Lower leg skin (tissue), 3 donors: ENCODE data around the gene DPH7.

ENCODE experiments used
- POLR2A ChIP-seq, 2 donors: fragments of 450-650 bp; IDR thresholded peaks; one replicate each; pipeline ENCODE4 v1.6.1; 2016 to 2017; ENCODE audit warnings: antibody characterized with exemption in 2 of 2, mild to moderate bottlenecking in 1 of 2, moderate library complexity in 1 of 2
- TF ChIP-seq, protein P1 (sequence below), 3 donors: fragments of 450-650 bp; IDR thresholded peaks; one replicate each; pipeline ENCODE4 v1.5.1; 2016; ENCODE audit warnings: antibody characterized with exemption in 3 of 3, mild to moderate bottlenecking in 3 of 3, moderate library complexity in 2 of 3

DNA sequence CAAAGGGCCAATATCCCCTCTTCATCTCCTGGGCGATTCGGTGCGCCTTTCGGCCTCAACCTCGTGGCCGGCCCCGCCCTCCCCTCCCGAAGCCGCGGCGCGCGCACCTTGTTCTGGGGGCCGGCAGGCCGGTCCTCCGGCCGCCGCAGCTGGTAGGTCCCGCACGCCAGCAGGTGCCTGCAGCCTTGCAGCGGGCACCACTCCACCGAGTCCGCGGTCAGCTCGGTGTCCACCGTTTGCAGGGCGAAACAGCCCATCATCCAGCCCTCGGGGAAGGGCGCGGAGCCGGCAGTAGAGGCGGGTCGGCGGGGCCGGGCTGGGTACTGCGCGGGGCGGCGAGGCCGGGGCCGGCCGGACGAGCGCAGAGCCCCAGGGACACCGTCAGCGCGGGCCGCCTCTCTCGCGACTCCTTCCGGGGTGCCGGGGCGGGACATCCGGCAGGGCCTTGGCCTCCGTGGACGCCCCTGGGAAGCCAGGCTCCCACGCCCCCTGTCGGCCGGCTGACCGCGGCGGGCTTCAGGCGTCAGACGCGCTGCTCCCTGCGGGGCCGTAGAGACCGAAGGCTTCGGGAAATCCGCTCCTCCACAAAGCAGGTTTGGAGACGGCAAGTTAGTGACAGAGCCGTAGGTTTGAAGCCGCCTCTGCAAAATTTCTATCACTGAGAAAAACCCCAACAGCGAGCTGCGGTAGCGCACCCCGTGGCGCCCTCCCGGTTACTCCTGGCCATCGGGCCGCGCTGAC, at the start of gene DPH7:
- TF ChIP-seq POLR2A (IDR thresholded peaks at IDR 0.05) = no peak
- TF ChIP-seq, protein P1, sequence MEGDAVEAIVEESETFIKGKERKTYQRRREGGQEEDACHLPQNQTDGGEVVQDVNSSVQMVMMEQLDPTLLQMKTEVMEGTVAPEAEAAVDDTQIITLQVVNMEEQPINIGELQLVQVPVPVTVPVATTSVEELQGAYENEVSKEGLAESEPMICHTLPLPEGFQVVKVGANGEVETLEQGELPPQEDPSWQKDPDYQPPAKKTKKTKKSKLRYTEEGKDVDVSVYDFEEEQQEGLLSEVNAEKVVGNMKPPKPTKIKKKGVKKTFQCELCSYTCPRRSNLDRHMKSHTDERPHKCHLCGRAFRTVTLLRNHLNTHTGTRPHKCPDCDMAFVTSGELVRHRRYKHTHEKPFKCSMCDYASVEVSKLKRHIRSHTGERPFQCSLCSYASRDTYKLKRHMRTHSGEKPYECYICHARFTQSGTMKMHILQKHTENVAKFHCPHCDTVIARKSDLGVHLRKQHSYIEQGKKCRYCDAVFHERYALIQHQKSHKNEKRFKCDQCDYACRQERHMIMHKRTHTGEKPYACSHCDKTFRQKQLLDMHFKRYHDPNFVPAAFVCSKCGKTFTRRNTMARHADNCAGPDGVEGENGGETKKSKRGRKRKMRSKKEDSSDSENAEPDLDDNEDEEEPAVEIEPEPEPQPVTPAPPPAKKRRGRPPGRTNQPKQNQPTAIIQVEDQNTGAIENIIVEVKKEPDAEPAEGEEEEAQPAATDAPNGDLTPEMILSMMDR (IDR thresholded peaks at IDR 0.05) = peak in 1 of 3 donors; percentile 73
